ENCODE measurements around the gene NPC1.

Gene NPC1

GRCh38 chr18:23487738-23488570 is 98.4 kb downstream of the NPC1 start:
- H3K36me3 ChIP-seq (ENCODE audit: insufficient read depth, low read length): no peaks in the 10 kb centered on the region
- H3K79me2 ChIP-seq (ENCODE audit: control insufficient read depth, insufficient read depth, low read length, unreplicated experiment): no peaks in the 10 kb centered on the region
- no peaks in the 10 kb centered on the region for H3K27me3 ChIP-seq (ENCODE audit: insufficient read depth, low read length)
- H3K27ac ChIP-seq (ENCODE audit: low read depth, low read length): no peak overlapping the region
- H2AFZ ChIP-seq (ENCODE audit: low read length, unreplicated experiment): no peak overlapping the region
- H3K4me1 ChIP-seq (ENCODE audit: control insufficient read depth, insufficient read depth, low read length, unreplicated experiment): no peaks in the 10 kb centered on the region
- no peak overlapping the region for H3K4me3 ChIP-seq (ENCODE audit: low read depth, low read length)

GRCh38 chr18:23485386-23485785 is 100.9 kb downstream of the NPC1 start:
- H2AFZ ChIP-seq (ENCODE audit: low read length, unreplicated experiment): no peak overlapping the region
- no peak overlapping the region for H3K4me3 ChIP-seq (ENCODE audit: low read depth, low read length)
- no peaks in the 10 kb centered on the region for H3K27me3 ChIP-seq (ENCODE audit: insufficient read depth, low read length)
- no peak overlapping the region for H3K27ac ChIP-seq (ENCODE audit: low read depth, low read length)
- H3K4me1 ChIP-seq (ENCODE audit: control insufficient read depth, insufficient read depth, low read length, unreplicated experiment): no peaks in the 10 kb centered on the region
- H3K36me3 ChIP-seq (ENCODE audit: insufficient read depth, low read length): peaks cover 12% of the 10 kb centered on the region
- no peaks in the 10 kb centered on the region for H3K79me2 ChIP-seq (ENCODE audit: control insufficient read depth, insufficient read depth, low read length, unreplicated experiment)

- no peak overlapping the region for H3K4me3 ChIP-seq (ENCODE audit: low read depth, low read length)
- no peak overlapping the region for H3K27ac ChIP-seq (ENCODE audit: low read depth, low read length)
- H3K36me3 ChIP-seq (ENCODE audit: insufficient read depth, low read length): peaks cover 17% of the 10 kb centered on the region
- no peaks in the 10 kb centered on the region for H3K4me1 ChIP-seq (ENCODE audit: control insufficient read depth, insufficient read depth, low read length, unreplicated experiment)
- H3K79me2 ChIP-seq (ENCODE audit: control insufficient read depth, insufficient read depth, low read length, unreplicated experiment): no peaks in the 10 kb centered on the region
- H3K27me3 ChIP-seq (ENCODE audit: insufficient read depth, low read length): no peaks in the 10 kb centered on the region
- H2AFZ ChIP-seq (ENCODE audit: low read length, unreplicated experiment): no peak overlapping the region
Observed at GRCh38 chr18:23484561-23485182, 101.6 kb downstream of the NPC1 start.
